SK-N-MC (cell line): ENCODE results near the gene DCDC2B.

Experiments
- DNase-seq: peaks from one replicate; pipeline ENCODE4 v3.0.0-alpha.2; 2011; ENCODE audit warnings: low read depth, low spot score
- H3K27ac ChIP-seq: fragments of 200-600 bp; sonication (generic); 2 replicates; pipeline ENCODE4 v1.5.1; 2016; ENCODE audit warnings: mixed run types
- H3K36me3 ChIP-seq: fragments of 200-600 bp; sonication (generic); 2 replicates; pipeline ENCODE4 v1.6.1; 2017; ENCODE audit warnings: antibody characterized with exemption, low read length, mixed read lengths; ENCODE audit not compliant: insufficient read depth
- H3K4me3 ChIP-seq: fragments of 200-600 bp; sonication (generic); 2 replicates; pipeline ENCODE4 v1.5.1; 2016
- H3K9ac ChIP-seq: fragments of 200-600 bp; sonication (generic); 2 replicates; pipeline ENCODE4 v1.8.0; 2017; ENCODE audit warnings: mixed run types, mixed read lengths; ENCODE audit not compliant: insufficient read length
- H3K9me3 ChIP-seq: fragments of 200-600 bp; sonication (generic); 2 replicates; pipeline ENCODE4 v1.6.1; 2017; ENCODE audit warnings: low read depth, mild to moderate bottlenecking, antibody characterized with exemption, low read length, moderate library complexity, mixed read lengths
- EZH2 ChIP-seq: fragments of 200-600 bp; sonication (generic); IDR thresholded peaks from one replicate; pipeline ENCODE4 v1.6.1; 2017; ENCODE audit warnings: antibody characterized with exemption
- FOXP2 ChIP-seq: optimal IDR thresholded peaks from 2 replicates; pipeline ENCODE3; 2011; ENCODE audit warnings: mild to moderate bottlenecking, moderate library complexity; ENCODE audit not compliant: insufficient read depth; ENCODE audit errors: extremely low read length, control extremely low read depth
- POLR2AphosphoS5 ChIP-seq: IDR thresholded peaks from 2 replicates; pipeline ENCODE4 v1.6.1; 2012; ENCODE audit warnings: mild to moderate bottlenecking, low read depth, low read length, borderline replicate concordance

The DCDC2B gene

GRCh38 chr1:32228771-32229170, 19.9 kb downstream of the DCDC2B start:
- no peaks in the 10 kb centered on the region for H3K9me3 ChIP-seq
- TF ChIP-seq POLR2AphosphoS5 (no peak), EZH2 (no peak), FOXP2 (no peak)

GRCh38 chr1:32231843-32232432, 23.0 kb downstream of the DCDC2B start:
- H3K9me3 ChIP-seq = no peaks in the 10 kb centered on the region
- TF ChIP-seq FOXP2 (no peak), POLR2AphosphoS5 (no peak), EZH2 (no peak)
- no peak overlapping the region for H3K27ac ChIP-seq
- DNase-seq = no peak
- H3K4me3 ChIP-seq = no peak overlapping the region
- no peak overlapping the region for H3K9ac ChIP-seq
- H3K36me3 ChIP-seq = peaks cover 43% of the 10 kb centered on the region

More at GRCh38 chr1:32228771-32229170, 19.9 kb downstream of the DCDC2B start:
- DNase-seq = no peak
- Histone ChIP-seq H3K36me3 (peaks cover 64% of the 10 kb centered on the region), H3K27ac (no peak overlapping the region), H3K9ac (no peak overlapping the region), H3K4me3 (no peak overlapping the region)

- H3K36me3 ChIP-seq = peaks cover 37% of the 10 kb centered on the region
- no peak for TF ChIP-seq FOXP2
- TF ChIP-seq POLR2AphosphoS5 = no peak
- TF ChIP-seq EZH2 = no peak
- no peak overlapping the region for H3K27ac ChIP-seq
- DNase-seq = no peak
- H3K9ac ChIP-seq = no peak overlapping the region
- H3K9me3 ChIP-seq = no peaks in the 10 kb centered on the region
- H3K4me3 ChIP-seq = no peak overlapping the region
Observed at GRCh38 chr1:32232558-32233304, 23.8 kb downstream of the DCDC2B start.

- Histone ChIP-seq H3K27ac (no peak overlapping the region), H3K9ac (no peak overlapping the region), H3K36me3 (peaks cover 20% of the 10 kb centered on the region), H3K9me3 (no peaks in the 10 kb centered on the region), H3K4me3 (no peak overlapping the region)
- TF ChIP-seq FOXP2 (no peak), EZH2 (no peak), POLR2AphosphoS5 (no peak)
- DNase-seq = no peak
Observed at GRCh38 chr1:32234792-32235191, 25.9 kb downstream of the DCDC2B start.

GRCh38 chr1:32239337-32239736, 30.4 kb downstream of the DCDC2B start:
- DNase-seq = no peak
- Histone ChIP-seq H3K9me3 (no peaks in the 10 kb centered on the region), H3K4me3 (no peak overlapping the region), H3K27ac (no peak overlapping the region), H3K9ac (no peak overlapping the region), H3K36me3 (no peaks in the 10 kb centered on the region)
- TF ChIP-seq FOXP2 (no peak), POLR2AphosphoS5 (no peak), EZH2 (no peak)

GRCh38 chr1:32239790-32240139, 30.9 kb downstream of the DCDC2B start:
- no peak for TF ChIP-seq FOXP2
- no peak for TF ChIP-seq POLR2AphosphoS5
- TF ChIP-seq EZH2 = no peak
- H3K36me3 ChIP-seq = no peaks in the 10 kb centered on the region
- no peak for DNase-seq
- H3K9me3 ChIP-seq = no peaks in the 10 kb centered on the region
- no peak overlapping the region for H3K27ac ChIP-seq
- H3K9ac ChIP-seq = no peak overlapping the region
- no peak overlapping the region for H3K4me3 ChIP-seq

GRCh38 chr1:32240140-32240951, 31.5 kb downstream of the DCDC2B start:
- Histone ChIP-seq H3K9ac (no peak overlapping the region), H3K27ac (no peak overlapping the region), H3K36me3 (no peaks in the 10 kb centered on the region), H3K9me3 (no peaks in the 10 kb centered on the region), H3K4me3 (peak overlapping the region; percentile 48)
- DNase-seq = no peak
- TF ChIP-seq FOXP2 = no peak

GRCh38 chr1:32241001-32241763, 32.3 kb downstream of the DCDC2B start:
- TF ChIP-seq EZH2 (no peak), POLR2AphosphoS5 (no peak), FOXP2 (no peak)
- H3K9ac ChIP-seq = no peak overlapping the region
- H3K27ac ChIP-seq = no peak overlapping the region
- no peaks in the 10 kb centered on the region for H3K9me3 ChIP-seq
- no peaks in the 10 kb centered on the region for H3K36me3 ChIP-seq
- DNase-seq = no peak
- peak overlapping the region; percentile 48; the same call in 1 of the 2 replicates for H3K4me3 ChIP-seq
